Activated CD8-positive, alpha-beta memory T cell treated with anti-CD3 and anti-CD28 coated beads for 4 hours (primary cell): Measurements from ENCODE around the gene EFHC1.
"Not testable (repeated sequence)": the region's sequence is repeated elsewhere in the genome, so short reads cannot be mapped to it uniquely, and the experiment has no call there.

ENCODE experiments used
- DNase-seq, 2 donors: peaks; one replicate each; pipeline ENCODE4 v3.0.0-alpha.2; 2020; ENCODE audit warnings: low read depth in 2 of 2

The EFHC1 gene

DNA sequence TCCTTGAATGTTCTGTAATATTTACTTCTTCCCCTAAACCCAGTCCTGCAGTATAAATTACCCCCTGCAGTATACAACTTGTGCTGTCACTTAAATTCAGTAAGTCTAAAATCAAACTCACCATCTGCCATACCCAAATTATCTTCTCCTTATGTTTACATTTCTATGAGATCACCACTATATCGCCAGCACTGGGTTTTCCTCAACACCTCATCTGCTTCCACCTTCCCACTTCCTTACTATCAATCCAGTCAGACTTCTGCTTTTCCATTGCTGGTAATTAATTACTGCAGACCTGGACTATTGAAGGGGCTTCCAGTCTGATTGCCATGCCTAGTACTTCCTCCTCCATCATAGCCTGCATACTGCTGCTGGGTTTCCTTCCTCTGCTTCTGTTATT lies 15.2 kb downstream of the EFHC1 start:
- no peak for DNase-seq

DNA sequence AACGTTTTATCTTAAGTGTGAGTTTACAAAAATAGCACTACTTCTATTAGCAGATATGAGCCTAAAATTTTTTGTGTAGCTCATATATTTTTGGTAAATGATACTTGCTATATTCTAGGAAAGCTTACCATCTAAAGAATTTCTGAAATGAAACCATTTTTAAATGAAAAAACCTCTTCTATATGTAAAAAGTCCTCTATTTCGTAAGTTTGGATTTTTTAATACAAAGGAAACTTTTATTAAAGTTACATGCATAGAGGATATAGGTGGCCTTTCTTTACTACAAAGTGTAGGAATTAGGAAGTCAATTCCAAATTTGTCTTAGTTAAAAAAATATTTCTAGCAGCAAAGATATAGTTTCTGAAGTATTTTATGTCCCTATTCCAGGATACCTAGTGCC lies 18.8 kb downstream of the EFHC1 start:
- DNase-seq: no peak

- no peak for DNase-seq
Measured at GRCh38 chr6:52454556-52454955, 34.4 kb downstream of the EFHC1 start.

DNA sequence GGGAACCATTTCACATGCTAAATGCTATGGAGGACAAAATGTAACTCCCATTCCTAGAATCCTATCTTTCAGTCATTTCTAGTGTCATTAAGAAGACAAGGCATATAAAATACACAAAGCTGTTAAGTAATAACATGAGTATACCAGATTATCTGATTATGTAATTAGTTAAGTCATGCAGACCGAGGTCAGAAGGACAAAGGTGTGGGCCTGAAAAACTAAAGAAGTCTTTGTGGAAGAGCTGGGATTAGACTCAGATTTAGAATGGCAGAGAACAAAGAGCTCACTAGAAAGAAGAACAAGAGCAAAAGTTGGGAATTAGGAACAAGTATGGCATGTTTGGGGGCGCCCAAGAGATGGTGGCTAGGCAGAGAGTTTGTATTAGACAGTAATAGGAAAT lies 37.0 kb downstream of the EFHC1 start:
- no peak for DNase-seq

- DNase-seq: not testable (repeated sequence)
Measured at GRCh38 chr6:52461194-52461593, 41.1 kb downstream of the EFHC1 start.

- no peak for DNase-seq
Measured at GRCh38 chr6:52474173-52474572, 54.0 kb downstream of the EFHC1 start.

GRCh38 chr6:52475307-52475706 lies 55.2 kb downstream of the EFHC1 start:
- no peak for DNase-seq

- DNase-seq: no peak
Measured at GRCh38 chr6:52482903-52483670, 62.9 kb downstream of the EFHC1 start.

- DNase-seq: no peak
Measured at GRCh38 chr6:52483671-52484003, 63.5 kb downstream of the EFHC1 start.

- DNase-seq: no peak
Measured at GRCh38 chr6:52489881-52490280, 69.7 kb downstream of the EFHC1 start.

- DNase-seq: no peak
Measured at GRCh38 chr6:52491203-52492069, 71.3 kb downstream of the EFHC1 start.

GRCh38 chr6:52493669-52494068 lies 73.5 kb downstream of the EFHC1 start:
- no peak for DNase-seq

DNA sequence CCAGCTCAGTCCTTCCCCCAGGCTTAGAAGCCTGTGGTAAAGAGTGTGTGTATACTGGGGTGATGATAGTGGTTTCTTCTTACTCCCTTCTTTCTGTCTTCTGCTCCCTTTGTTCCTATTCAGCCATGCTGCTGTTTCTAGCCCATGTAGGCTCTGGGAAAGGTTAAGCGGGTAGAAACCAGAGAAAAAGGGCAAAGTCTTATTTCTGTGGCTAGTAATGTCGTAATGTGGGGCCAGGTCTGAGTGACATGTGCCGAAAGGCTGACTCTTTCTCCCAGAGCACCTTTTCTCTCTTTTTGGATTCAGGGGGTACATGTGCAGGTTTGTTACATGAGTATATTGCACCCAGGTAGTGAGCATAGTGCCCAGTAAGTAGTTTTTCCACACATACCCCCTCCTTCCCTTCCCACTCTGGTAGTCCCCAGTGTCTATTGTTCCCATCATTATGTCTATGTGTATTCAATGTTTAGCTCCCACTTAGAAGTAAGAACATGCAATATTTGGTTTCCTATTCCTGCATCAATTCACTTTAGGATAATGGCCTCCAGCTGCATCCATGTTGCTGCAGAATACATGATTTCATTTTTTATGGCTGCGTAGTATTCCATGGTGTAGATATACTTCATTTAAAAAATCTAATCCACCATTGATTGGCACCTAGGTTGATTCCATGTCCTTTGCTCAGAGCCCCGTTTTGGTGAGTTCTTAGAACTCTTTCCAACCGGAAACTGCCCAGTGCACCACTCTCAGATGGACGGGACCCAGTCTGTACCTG lies 74.3 kb downstream of the EFHC1 start:
- DNase-seq: no peak

- no peak for DNase-seq
Measured at GRCh38 chr6:52495922-52496321, 75.8 kb downstream of the EFHC1 start.

DNA sequence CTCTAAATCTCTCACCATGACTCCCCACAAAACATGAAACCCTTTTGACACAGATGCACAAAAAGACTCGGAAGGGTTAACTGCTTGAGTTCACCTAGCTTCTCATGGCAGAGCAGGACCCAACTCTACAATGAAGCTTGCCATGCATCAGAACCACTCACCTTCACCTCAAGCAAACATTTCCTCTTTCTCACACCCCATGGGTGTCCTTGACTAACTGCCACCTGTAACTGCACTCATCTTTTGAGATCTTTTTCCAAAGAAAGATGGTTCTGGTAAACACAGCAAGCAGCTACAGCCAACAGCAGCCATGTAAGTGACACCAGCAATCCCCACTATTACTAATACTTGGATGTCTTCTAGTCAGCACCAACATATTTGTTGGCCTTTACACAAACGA lies 76.5 kb downstream of the EFHC1 start:
- DNase-seq: no peak

- no peak for DNase-seq
Measured at GRCh38 chr6:52497652-52498408, 77.7 kb downstream of the EFHC1 start.

DNA sequence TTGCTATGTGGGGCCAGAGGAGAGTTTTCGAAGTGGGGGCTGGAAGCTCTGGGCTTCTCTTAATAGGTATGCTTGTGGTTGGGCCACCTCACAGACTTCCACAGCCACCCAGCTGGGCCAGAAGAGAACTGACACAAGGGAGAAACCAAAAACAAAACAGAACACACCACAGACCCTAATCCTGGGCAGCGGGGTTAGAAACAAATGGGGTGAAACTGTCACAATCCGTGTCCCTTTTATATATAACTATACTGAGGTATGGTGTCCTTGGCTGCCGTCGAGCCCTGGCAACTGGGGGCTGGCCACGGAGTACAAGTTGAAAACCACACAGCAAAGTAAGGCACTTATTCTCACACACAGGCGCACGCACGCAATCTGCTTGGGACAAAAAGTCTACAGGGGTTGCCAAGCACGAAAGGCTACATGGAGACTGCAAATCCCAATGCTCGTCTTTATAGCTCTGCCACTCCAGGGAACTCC lies 78.4 kb downstream of the EFHC1 start:
- no peak for DNase-seq

DNA sequence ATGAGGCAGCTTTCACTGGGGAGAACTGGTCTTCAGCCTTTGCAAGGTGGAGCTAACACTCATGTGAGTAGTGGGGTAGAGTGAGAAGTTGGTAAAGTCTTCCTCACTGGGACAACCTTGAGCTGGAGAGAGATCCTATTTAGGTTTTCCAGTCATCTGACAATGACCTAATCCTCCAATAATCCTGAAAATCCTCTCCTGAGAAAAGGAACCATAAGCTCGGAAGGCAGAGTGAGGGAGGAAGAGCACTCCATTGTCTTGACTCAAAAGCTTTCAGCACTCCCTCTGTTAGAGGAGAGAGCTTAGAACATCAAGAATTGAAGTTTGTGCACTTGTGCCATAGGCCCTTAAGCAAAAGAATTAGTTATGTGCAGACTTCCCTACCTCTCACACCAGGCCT lies 78.9 kb downstream of the EFHC1 start:
- DNase-seq: no peak

DNA sequence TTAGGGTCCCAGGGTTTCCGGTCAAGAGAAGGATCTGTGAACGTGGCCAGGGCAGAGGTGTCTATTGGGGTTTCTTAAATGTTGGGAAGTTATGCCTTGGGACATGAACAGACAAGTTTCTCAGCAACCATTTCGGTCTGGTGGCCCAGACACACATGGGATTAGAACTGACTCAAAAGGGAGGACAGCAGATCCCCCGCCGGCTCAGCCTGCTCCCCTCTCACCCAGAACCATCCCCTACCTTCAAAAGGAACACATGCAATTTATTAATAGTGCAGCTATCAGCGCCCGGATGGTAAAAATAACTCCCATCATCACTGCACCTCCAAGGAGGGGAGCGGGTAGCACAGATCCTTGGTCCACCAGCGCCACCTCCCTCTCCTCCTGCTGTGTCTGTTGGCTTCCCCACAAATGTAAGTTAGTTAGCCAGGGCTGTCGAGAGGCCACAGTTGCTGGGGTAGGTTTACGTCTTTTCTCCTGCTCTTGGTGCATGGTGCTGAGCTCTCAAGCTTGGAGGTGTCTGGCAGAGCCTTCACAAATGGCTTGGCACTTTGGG lies 79.6 kb downstream of the EFHC1 start:
- DNase-seq: no peak

GRCh38 chr6:52500238-52501129 lies 80.3 kb downstream of the EFHC1 start:
- no peak for DNase-seq
